Ishikawa (cell line): Measurements from ENCODE around the gene MTRR.

Experiments
- CEBPB ChIP-seq: IDR thresholded peaks from 2 replicates; pipeline ENCODE4 v1.6.1; 2012
- CREB1 ChIP-seq: IDR thresholded peaks from 2 replicates; pipeline ENCODE4 v1.6.1; 2012; ENCODE audit warnings: low read depth
- EGR1 ChIP-seq: IDR thresholded peaks from 2 replicates; pipeline ENCODE4 v1.6.1; 2012
- EP300 ChIP-seq: IDR thresholded peaks from 2 replicates; pipeline ENCODE4 v1.6.1; 2012; ENCODE audit warnings: borderline replicate concordance
- FOXM1 ChIP-seq: IDR thresholded peaks from 2 replicates; pipeline ENCODE4 v1.6.1; 2012; ENCODE audit warnings: low read depth, borderline replicate concordance
- NFIC ChIP-seq: IDR thresholded peaks from 2 replicates; pipeline ENCODE4 v1.6.1; 2012
- RAD21 ChIP-seq: IDR thresholded peaks from 2 replicates; pipeline ENCODE4 v1.6.1; 2012; ENCODE audit warnings: low read depth
- TAF1 ChIP-seq: IDR thresholded peaks from 2 replicates; pipeline ENCODE4 v1.6.1; 2012; ENCODE audit warnings: low read depth, mild to moderate bottlenecking
- TCF12 ChIP-seq: IDR thresholded peaks from 2 replicates; pipeline ENCODE4 v1.6.1; 2012; ENCODE audit warnings: low read depth
- TEAD4 ChIP-seq: IDR thresholded peaks from 2 replicates; pipeline ENCODE4 v1.6.1; 2012
- YY1 ChIP-seq: IDR thresholded peaks from 2 replicates; pipeline ENCODE4 v1.6.1; 2012; ENCODE audit warnings: low read depth
- ZBTB7A ChIP-seq: IDR thresholded peaks from 2 replicates; pipeline ENCODE4 v1.6.1; 2012; ENCODE audit warnings: low read depth
- TF ChIP-seq, protein P1 (sequence below): IDR thresholded peaks from 2 replicates; pipeline ENCODE4 v1.6.1; 2012; ENCODE audit warnings: low read depth, mild to moderate bottlenecking
- TF ChIP-seq, protein P2 (sequence below): IDR thresholded peaks from 2 replicates; pipeline ENCODE4 v1.6.1; 2012
- TF ChIP-seq, protein P3 (sequence below): IDR thresholded peaks from 2 replicates; pipeline ENCODE4 v1.6.1; 2012

The MTRR gene

DNA sequence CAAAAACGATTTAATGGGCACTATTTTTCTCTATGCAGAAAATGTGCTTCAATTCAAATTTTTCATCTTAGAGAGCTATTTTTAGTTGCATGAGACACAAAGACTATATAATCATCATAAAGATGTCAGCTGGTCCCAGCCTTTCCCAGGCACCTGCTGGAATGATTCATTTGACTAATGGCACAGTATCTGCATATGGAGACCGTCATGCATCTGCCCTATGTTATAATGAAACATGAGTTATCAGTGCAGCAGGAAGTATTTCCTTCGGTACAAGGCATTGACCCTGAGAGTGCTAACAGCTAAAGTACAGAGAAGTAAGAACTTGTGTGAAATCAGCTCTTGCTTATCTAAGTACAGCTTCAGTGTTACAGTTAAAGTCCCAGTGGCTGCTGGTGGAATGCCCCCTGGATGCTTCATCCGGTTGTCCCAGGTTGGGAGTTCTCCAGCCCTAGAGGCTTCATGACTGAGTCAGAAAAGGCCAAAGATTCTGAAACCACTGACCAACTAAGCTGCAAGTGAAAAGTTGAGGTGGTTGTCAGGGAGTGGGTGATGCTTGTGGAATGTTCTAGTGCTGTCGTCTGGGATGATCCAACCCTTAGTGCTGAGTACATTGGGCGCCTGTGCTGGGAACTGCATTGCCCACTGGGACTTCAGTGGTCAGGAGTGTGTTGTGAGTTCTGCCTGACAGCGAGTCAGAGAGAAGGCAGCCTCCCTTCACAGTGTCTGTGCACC lies 57.2 kb downstream of the MTRR start:
- TF ChIP-seq TAF1 (no peak), CREB1 (no peak), TCF12 (no peak), ZBTB7A (no peak), FOXM1 (no peak), TEAD4 (no peak)
- TF ChIP-seq, protein P1, sequence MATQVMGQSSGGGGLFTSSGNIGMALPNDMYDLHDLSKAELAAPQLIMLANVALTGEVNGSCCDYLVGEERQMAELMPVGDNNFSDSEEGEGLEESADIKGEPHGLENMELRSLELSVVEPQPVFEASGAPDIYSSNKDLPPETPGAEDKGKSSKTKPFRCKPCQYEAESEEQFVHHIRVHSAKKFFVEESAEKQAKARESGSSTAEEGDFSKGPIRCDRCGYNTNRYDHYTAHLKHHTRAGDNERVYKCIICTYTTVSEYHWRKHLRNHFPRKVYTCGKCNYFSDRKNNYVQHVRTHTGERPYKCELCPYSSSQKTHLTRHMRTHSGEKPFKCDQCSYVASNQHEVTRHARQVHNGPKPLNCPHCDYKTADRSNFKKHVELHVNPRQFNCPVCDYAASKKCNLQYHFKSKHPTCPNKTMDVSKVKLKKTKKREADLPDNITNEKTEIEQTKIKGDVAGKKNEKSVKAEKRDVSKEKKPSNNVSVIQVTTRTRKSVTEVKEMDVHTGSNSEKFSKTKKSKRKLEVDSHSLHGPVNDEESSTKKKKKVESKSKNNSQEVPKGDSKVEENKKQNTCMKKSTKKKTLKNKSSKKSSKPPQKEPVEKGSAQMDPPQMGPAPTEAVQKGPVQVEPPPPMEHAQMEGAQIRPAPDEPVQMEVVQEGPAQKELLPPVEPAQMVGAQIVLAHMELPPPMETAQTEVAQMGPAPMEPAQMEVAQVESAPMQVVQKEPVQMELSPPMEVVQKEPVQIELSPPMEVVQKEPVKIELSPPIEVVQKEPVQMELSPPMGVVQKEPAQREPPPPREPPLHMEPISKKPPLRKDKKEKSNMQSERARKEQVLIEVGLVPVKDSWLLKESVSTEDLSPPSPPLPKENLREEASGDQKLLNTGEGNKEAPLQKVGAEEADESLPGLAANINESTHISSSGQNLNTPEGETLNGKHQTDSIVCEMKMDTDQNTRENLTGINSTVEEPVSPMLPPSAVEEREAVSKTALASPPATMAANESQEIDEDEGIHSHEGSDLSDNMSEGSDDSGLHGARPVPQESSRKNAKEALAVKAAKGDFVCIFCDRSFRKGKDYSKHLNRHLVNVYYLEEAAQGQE: no peak

DNA sequence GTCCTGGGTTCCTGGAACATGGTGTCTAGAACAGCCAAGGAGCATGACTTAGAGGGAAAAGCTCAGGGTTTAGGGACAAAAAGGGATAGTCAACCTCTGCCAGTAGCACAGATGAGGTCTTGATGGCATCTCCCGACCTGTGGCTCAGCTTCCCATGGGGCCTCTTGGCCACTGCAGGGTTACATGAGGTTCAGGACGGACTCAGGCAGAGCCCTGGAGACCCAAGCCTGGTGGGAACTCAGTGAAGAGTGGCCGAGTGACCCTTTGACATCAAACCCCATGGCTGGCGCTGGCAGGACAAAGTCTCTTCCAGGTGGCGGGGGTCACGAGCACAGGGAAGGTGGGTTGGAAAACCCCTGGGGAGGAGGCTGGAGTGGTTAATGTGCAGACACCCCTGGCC lies 57.8 kb downstream of the MTRR start:
- TF ChIP-seq, protein P2, sequence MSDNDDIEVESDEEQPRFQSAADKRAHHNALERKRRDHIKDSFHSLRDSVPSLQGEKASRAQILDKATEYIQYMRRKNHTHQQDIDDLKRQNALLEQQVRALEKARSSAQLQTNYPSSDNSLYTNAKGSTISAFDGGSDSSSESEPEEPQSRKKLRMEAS: no peak
- no peak for TF ChIP-seq RAD21
- TF ChIP-seq TCF12: no peak

DNA sequence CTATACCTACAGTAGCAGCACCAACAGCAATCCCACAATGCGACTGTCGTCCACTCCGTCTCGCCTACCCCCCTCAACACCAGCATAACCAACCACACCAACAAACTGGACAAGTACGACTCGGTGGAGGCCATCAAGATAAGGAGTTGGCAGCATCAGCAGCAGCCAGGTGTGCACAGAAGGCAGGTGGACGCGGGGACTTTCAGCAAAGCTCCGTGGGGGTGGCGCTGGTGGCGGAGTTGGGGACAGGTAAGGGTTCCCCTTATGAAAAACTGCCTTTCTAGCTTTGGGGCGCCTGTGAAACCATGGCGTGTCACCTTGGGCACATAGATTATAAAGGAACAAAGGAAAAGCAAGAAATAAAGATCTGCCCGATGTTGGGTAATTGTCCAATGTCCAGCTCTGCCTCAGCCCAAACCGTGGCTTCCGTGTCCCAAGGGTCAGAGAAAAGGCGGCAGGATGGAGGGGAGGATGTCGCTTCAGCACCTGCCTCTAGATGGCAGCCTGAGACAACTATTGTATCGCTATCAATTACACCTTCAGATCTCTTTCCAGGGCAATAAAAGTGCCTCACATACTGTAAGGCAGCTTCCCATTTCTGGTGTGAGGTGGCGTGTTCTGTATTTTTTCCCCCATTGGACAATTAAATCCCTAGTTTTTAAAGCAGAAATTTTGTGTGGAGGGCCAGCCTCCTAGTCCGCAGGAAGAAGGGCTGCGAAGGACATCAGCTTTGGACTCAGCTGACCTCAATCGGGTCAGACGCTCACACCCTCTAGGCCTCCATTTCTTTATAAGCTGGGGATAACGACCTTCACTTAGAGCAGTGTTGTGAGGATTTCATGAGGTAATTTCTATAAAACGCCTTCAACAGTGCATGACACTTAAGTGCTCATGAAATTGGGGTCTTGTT lies 58.8 kb downstream of the MTRR start:
- TF ChIP-seq CEBPB (no peak), NFIC (no peak), FOXM1 (no peak), YY1 (no peak), CREB1 (no peak), RAD21 (peak; percentile 88)
- TF ChIP-seq, protein P3, sequence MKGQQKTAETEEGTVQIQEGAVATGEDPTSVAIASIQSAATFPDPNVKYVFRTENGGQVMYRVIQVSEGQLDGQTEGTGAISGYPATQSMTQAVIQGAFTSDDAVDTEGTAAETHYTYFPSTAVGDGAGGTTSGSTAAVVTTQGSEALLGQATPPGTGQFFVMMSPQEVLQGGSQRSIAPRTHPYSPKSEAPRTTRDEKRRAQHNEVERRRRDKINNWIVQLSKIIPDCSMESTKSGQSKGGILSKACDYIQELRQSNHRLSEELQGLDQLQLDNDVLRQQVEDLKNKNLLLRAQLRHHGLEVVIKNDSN: no peak

DNA sequence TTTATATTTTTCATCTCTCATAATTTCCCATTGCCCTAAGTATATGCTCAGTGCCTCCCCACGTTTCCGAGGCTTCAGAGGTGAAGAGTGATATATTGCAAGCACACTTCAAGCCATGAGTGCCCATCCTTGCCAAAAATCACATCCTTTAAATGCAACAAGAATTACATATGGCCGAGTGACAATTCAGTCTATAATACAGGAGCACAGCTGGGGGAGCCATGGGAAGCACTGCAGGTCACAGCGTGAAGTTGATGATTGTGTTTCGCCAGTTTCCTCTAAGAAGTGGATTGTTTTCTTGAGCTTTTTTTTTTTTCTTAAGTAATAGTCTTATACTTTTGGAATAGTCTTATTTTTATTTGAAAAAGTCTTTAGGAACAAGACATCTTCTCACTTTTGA lies 61.1 kb downstream of the MTRR start:
- TF ChIP-seq TEAD4 (no peak), NFIC (no peak), CEBPB (no peak), EP300 (no peak), FOXM1 (no peak), TAF1 (no peak)

DNA sequence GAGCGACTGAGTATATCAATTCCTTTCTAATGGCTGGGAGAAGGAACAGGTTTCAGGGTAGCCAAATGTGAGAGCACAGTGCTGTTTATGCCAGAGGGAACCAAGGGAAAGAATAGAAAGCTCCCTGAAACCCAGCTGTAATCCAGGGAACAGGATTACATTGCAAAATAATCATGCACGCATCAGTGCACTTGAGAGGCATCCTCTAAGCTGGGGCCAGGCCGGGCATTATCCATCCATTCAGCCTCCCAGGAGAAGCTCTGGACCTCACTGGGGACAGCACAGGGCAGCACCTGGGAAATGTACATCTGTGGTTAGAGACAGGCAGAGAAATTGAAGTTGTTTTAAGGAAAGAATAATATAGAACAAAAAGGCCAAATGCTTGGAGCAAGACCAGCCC lies 72.7 kb downstream of the MTRR start:
- TF ChIP-seq, protein P3: no peak
- no peak for TF ChIP-seq EP300
- TF ChIP-seq, protein P1: no peak

DNA sequence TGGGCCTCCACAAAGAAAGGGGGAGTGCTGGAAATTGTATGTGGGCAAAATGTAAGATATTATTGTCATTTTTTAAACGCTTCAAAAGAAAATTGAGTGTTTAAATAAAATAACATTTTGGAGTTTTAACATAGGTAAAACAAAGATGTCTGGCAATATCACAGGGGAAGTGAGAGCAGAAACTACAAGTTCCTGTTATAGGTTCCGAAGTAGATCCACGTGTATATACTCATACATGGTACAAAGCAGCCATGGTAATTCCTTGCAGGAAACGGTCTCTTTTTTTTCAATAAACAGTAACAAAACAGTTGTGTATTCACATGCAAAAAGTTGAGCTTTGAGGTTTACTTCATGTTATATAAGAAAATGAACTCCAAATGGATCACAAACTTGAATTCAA lies 78.4 kb downstream of the MTRR start:
- TF ChIP-seq TEAD4 (no peak), NFIC (no peak), TCF12 (no peak), CEBPB (no peak), EGR1 (no peak), CREB1 (no peak)
- TF ChIP-seq, protein P1: no peak
